Nucleus accumbens (tissue), 56 donors: ENCODE data around the gene ST6GALNAC5.
A peak's percentile ranks its signal among the peaks of the same experiment; 100 is the strongest.
"Not testable (repeated sequence)": the region's sequence is repeated elsewhere in the genome, so short reads cannot be mapped to it uniquely, and the experiment has no call there.

Source experiments
- DNase-seq, 56 donors: peaks; one replicate each; lab custom pipeline; 2025; lab: John Stamatoyannopoulos, UW

ST6GALNAC5 gene

GRCh38 chr1:76865696-76866286, 1.5 kb upstream of the ST6GALNAC5 start:
- DNase-seq, result no peak

- no peak for DNase-seq
Observed at GRCh38 chr1:76866566-76866965, 714 bp upstream of the ST6GALNAC5 start.

- peak in 33 of 56 donors; percentile 5 to 73 (median 37) for DNase-seq
Observed at GRCh38 chr1:76868154-76868882, 1.0 kb downstream of the ST6GALNAC5 start.

GRCh38 chr1:76868916-76869315, 1.6 kb downstream of the ST6GALNAC5 start:
- peak in 15 of 56 donors; percentile 2 to 43 (median 19) for DNase-seq

GRCh38 chr1:76870037-76870436, 2.8 kb downstream of the ST6GALNAC5 start:
- no peak for DNase-seq

- no peak for DNase-seq
Observed at GRCh38 chr1:76871355-76871974, 4.2 kb downstream of the ST6GALNAC5 start.

GRCh38 chr1:76872944-76873343, 5.7 kb downstream of the ST6GALNAC5 start:
- no peak for DNase-seq

GRCh38 chr1:76876655-76877395, 9.5 kb downstream of the ST6GALNAC5 start:
- DNase-seq, result no peak

- DNase-seq, result not testable (repeated sequence)
Observed at GRCh38 chr1:76879014-76879413, 11.7 kb downstream of the ST6GALNAC5 start.

GRCh38 chr1:76881762-76882161, 14.5 kb downstream of the ST6GALNAC5 start:
- no peak for DNase-seq

- no peak for DNase-seq
Observed at GRCh38 chr1:76891931-76892622, 24.8 kb downstream of the ST6GALNAC5 start.

- no peak for DNase-seq
Observed at GRCh38 chr1:76892675-76893074, 25.4 kb downstream of the ST6GALNAC5 start.

GRCh38 chr1:76901158-76901767, 34.0 kb downstream of the ST6GALNAC5 start:
- peak in 9 of 56 donors; percentile 0 to 20 (median 4) for DNase-seq

- DNase-seq, result no peak
Observed at GRCh38 chr1:76905876-76906595, 38.8 kb downstream of the ST6GALNAC5 start.

- no peak for DNase-seq
Observed at GRCh38 chr1:76909311-76909710, 42.0 kb downstream of the ST6GALNAC5 start.

GRCh38 chr1:76919085-76919484, 51.8 kb downstream of the ST6GALNAC5 start:
- DNase-seq, result no peak

GRCh38 chr1:76921590-76921989, 54.3 kb downstream of the ST6GALNAC5 start:
- no peak for DNase-seq

- no peak for DNase-seq
Observed at GRCh38 chr1:76925825-76926224, 58.5 kb downstream of the ST6GALNAC5 start.

GRCh38 chr1:76928522-76928921, 61.2 kb downstream of the ST6GALNAC5 start:
- no peak for DNase-seq
